Prostate gland (tissue), 2 donors: ENCODE measurements around the gene ITGB1. TPM values are rescaled to one million over a fixed set of nuclear protein-coding genes. Genes with fewer than 3 reads are reported as not detected.

Source experiments
- DNase-seq: peaks from one replicate; pipeline ENCODE4 v3.0.0-alpha.2; 2019; ENCODE audit warnings: low spot score
- H3K27ac ChIP-seq, 2 donors: fragments of 200-600 bp; sonication (generic); 2 replicates each; pipeline ENCODE4 v1.5.1; 2017 to 2019
- H3K27me3 ChIP-seq: fragments of 200-600 bp; sonication (generic); replicated peaks from 2 replicates; pipeline ENCODE4 v1.5.1; 2019; ENCODE audit not compliant: insufficient read depth
- H3K36me3 ChIP-seq, 2 donors: fragments of 200-600 bp; sonication (generic); 1 replicate in 1 of 2; 2 replicates in 1 of 2; pipeline versions ENCODE4 v1.5.1 to v1.8.1; 2017 to 2019
- H3K4me1 ChIP-seq: fragments of 200-600 bp; sonication (generic); replicated peaks from 2 replicates; pipeline ENCODE4 v1.5.1; 2019
- H3K4me3 ChIP-seq, 2 donors: fragments of 200-600 bp; sonication (generic); 2 replicates each; pipeline ENCODE4 v1.5.1; 2017 to 2019
- H3K9me3 ChIP-seq: fragments of 200-600 bp; sonication (generic); 2 replicates; pipeline ENCODE4 v1.5.1; 2017
- CTCF ChIP-seq, 4 experiments: fragments of 200-600 bp in 2 of 4; fragments of 450-650 bp in 2 of 4; sonication (generic) in 2 of 4; IDR thresholded peaks; 1 replicate in 3 of 4; 2 replicates in 1 of 4; pipeline ENCODE4 v1.5.1; 2016 to 2019; ENCODE audit warnings: antibody characterized with exemption in 4 of 4, mild to moderate bottlenecking in 2 of 4, moderate library complexity in 2 of 4
- POLR2A ChIP-seq: fragments of 450-650 bp; IDR thresholded peaks from one replicate; pipeline ENCODE4 v1.6.1; 2016; ENCODE audit warnings: antibody characterized with exemption, mild to moderate bottlenecking
- POLR2AphosphoS5 ChIP-seq: sonication (generic); formaldehyde crosslinking; IDR thresholded peaks from one replicate; pipeline ENCODE4 v1.6.1; 2017; ENCODE audit warnings: antibody characterized with exemption
- WGBS: methylation state at CpG from one replicate; pipeline ENCODE4 v1.1.5; 2018; 5-methylcytosine and 5-hydroxymethylcytosine counted together
- intact Hi-C: fragments of 100-400 bp; cut with DNase I; formaldehyde crosslinking; loops from one replicate; pipeline ENCODE4 v1.14.2; 2022
- total RNA-seq, 2 donors: library from RNA; depleted of rRNA; stranded (reverse); fragments of >200 nt; gene quantifications; one replicate each; pipeline ENCODE4 v1.1.0, GENCODE V29; 2016

Gene ITGB1
- total RNA-seq, 2 donors from 2014 or later = 246 to 293 TPM

DNA sequence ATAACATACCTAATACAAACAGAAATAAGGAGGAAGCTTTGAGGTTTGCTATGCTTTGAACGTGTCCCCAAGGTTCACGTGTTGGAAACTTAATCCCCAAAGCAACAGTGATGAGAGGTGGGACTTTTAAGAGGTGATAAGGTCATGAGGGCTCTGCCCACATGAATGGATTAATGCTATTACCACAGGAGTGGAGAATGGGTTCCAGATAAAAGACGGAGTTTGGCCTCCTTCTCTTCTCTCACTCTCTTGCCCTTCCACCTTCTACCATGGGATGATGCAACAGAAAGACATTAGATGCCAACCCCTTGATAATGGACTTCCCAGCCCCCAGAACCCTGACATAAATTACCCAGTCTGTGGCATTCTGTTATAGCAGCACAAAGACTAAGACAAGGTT is 9.6 kb downstream of the ITGB1 start:
- WGBS = 53% methylated on average over 3 of the region's 3 CpGs

DNA sequence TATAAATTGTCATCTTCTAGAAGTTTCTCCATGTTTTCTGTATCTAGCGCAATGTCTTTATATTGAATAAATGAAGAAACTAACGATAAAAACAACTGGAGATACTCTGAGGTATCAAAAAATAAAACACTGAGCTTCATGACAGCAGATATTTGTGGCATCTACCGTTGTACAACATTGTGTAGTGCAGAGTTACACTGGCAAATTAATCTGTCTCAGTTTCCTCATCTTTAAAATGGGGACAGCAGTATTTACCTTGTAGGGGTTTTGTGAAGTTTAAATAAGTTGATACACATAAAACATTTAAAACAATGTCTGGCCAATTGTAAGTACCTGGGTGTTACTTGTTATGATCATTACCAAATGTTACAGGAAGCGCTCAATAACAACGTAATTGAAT is 10.4 kb downstream of the ITGB1 start:
- H3K4me3 ChIP-seq = no peak overlapping the region
- H3K27ac ChIP-seq = no peak overlapping the region
- peaks cover 5% of the 10 kb centered on the region for H3K4me1 ChIP-seq
- no peaks in the 10 kb centered on the region for H3K9me3 ChIP-seq
- no peaks in the 10 kb centered on the region for H3K36me3 ChIP-seq
- no peak for DNase-seq
- H3K27me3 ChIP-seq = no peaks in the 10 kb centered on the region
- TF ChIP-seq POLR2A (no peak), CTCF (IDR thresholded peaks at IDR 0.05) (no peak), POLR2AphosphoS5 (no peak)
- WGBS = 94% methylated on average over 5 of the region's 5 CpGs
- intact Hi-C loops = no loop called here

More for the DNA sequence above, 9.6 kb downstream of the ITGB1 start:
- Histone ChIP-seq H3K9me3 (no peaks in the 10 kb centered on the region), H3K4me3 (no peak overlapping the region), H3K27me3 (no peaks in the 10 kb centered on the region), H3K27ac (no peak overlapping the region), H3K36me3 (no peaks in the 10 kb centered on the region), H3K4me1 (peaks cover 5% of the 10 kb centered on the region)
- DNase-seq = no peak
- intact Hi-C loops = no loop called here
- no peak for TF ChIP-seq POLR2AphosphoS5
- no peak for TF ChIP-seq POLR2A
- TF ChIP-seq CTCF (IDR thresholded peaks at IDR 0.05) = no peak

DNA sequence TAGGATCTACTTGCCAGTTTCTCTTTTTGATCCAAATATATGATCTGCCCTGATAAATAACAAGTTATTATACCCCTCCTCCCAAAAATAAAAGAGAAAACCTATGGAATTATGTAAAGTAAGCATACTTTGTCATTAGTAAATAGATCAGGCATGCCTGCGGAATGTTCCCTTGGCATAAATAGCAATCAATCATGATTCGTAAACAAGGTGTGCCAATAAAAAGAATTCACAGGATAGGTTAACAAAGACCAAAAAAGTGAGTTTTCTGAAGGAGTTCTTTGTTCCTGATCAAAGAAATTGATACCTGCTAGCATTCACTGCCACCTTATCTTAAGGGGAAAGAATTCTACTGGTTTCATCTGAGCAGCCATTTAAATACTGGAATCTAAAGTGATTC is 11.9 kb downstream of the ITGB1 start:
- Histone ChIP-seq H3K9me3 (no peaks in the 10 kb centered on the region), H3K27me3 (no peaks in the 10 kb centered on the region), H3K4me3 (no peak overlapping the region), H3K36me3 (no peaks in the 10 kb centered on the region), H3K4me1 (peaks cover 2% of the 10 kb centered on the region), H3K27ac (no peak overlapping the region)
- TF ChIP-seq POLR2A = no peak
- no peak for TF ChIP-seq POLR2AphosphoS5
- no peak for TF ChIP-seq CTCF (IDR thresholded peaks at IDR 0.05)
- DNase-seq = no peak
- WGBS = 56% methylated on average over 2 of the region's 2 CpGs
- intact Hi-C loops = no loop called here

- no peaks in the 10 kb centered on the region for H3K27me3 ChIP-seq
- H3K36me3 ChIP-seq = no peaks in the 10 kb centered on the region
- intact Hi-C loops = no loop called here
- 86% methylated on average over 24 of the region's 24 CpGs for WGBS
- no peaks in the 10 kb centered on the region for H3K9me3 ChIP-seq
- no peak overlapping the region for H3K27ac ChIP-seq
- no peak for TF ChIP-seq POLR2A
- TF ChIP-seq CTCF (IDR thresholded peaks at IDR 0.05) = no peak
- TF ChIP-seq POLR2AphosphoS5 = no peak
- peaks cover 4% of the 10 kb centered on the region for H3K4me1 ChIP-seq
- DNase-seq = no peak
- no peak overlapping the region for H3K4me3 ChIP-seq
These were observed 14.0 kb downstream of the ITGB1 start for GRCh38 chr10:32943854-32944661.

DNA sequence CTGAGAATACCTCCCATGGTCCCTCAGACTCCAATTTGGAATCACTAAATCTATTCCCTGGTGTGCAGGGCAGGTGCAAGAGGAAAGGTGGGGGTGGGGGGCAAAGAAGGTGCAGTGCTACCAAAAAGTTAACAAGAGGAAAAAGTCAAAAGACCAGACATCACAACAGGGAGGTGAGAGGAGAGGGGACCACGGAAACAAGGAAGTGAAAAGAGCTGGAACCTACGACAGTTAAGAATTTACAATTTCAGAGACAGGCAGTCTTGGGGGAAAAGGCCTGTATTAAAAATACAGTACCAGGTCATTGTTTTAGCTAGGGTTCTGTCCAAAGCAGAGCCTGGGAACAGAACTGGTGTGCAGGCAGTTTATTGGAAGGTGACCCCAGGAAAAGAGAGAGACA is 14.6 kb downstream of the ITGB1 start:
- Histone ChIP-seq H3K36me3 (no peaks in the 10 kb centered on the region), H3K9me3 (no peaks in the 10 kb centered on the region), H3K27ac (no peak overlapping the region), H3K4me1 (peaks cover 10% of the 10 kb centered on the region), H3K27me3 (no peaks in the 10 kb centered on the region), H3K4me3 (no peak overlapping the region)
- no peak for DNase-seq
- WGBS = 30% methylated on average over 2 of the region's 2 CpGs
- intact Hi-C loops = no loop called here
- TF ChIP-seq CTCF (IDR thresholded peaks at IDR 0.05) (no peak), POLR2AphosphoS5 (no peak), POLR2A (no peak)
